Activated T-helper 1 cell treated with Interleukin-2 at 50 U/mL for 16 hours (primary cell): ENCODE measurements around the gene ZFYVE28.
A peak's percentile ranks its signal among the peaks of the same experiment; 100 is the strongest.
"Not testable (repeated sequence)": the region's sequence is repeated elsewhere in the genome, so short reads cannot be mapped to it uniquely, and the experiment has no call there.

ENCODE experiments used
- DNase-seq: peaks from one replicate; pipeline ENCODE4 v3.0.0-alpha.2; 2020; ENCODE audit warnings: low read depth

The ZFYVE28 gene

GRCh38 chr4:2247128-2248043, 171.1 kb downstream of the ZFYVE28 start:
- DNase-seq: no peak

GRCh38 chr4:2246384-2247127, 171.9 kb downstream of the ZFYVE28 start:
- DNase-seq: no peak

- DNase-seq: no peak
Measured at GRCh38 chr4:2245787-2246275, 172.6 kb downstream of the ZFYVE28 start.

GRCh38 chr4:2245057-2245786, 173.2 kb downstream of the ZFYVE28 start:
- no peak for DNase-seq

GRCh38 chr4:2243681-2244380, 174.6 kb downstream of the ZFYVE28 start:
- no peak for DNase-seq

- DNase-seq: peak; percentile 99
Measured at GRCh38 chr4:2241410-2242353, 176.8 kb downstream of the ZFYVE28 start, which contains the start of the genes HAUS3 and POLN. Gene HAUS3 (minus strand): TSS chr4:2242121. CDS start chr4:2240946, 1,175 bp downstream. Gene POLN (minus strand): TSS chr4:2242121. CDS start chr4:2229231, 12,890 bp downstream.

- DNase-seq: no peak
Measured at GRCh38 chr4:2241003-2241402, 177.4 kb downstream of the ZFYVE28 start.

GRCh38 chr4:2236944-2237666, 181.3 kb downstream of the ZFYVE28 start:
- no peak for DNase-seq

GRCh38 chr4:2231082-2231481, 187.4 kb downstream of the ZFYVE28 start:
- no peak for DNase-seq

GRCh38 chr4:2226261-2226660, 192.2 kb downstream of the ZFYVE28 start:
- DNase-seq: no peak

GRCh38 chr4:2222838-2223237, 195.6 kb downstream of the ZFYVE28 start:
- no peak for DNase-seq

- not testable (repeated sequence) for DNase-seq
Measured at GRCh38 chr4:2221378-2221777, 197.1 kb downstream of the ZFYVE28 start.

- DNase-seq: peak; percentile 55
Measured at GRCh38 chr4:2220016-2220630, 198.3 kb downstream of the ZFYVE28 start.
